Heart left ventricle (tissue), 16 donors: ENCODE data around the gene PLCD1. TPM values are rescaled to one million over a fixed set of nuclear protein-coding genes. Genes with fewer than 3 reads are reported as not detected.
A peak's percentile ranks its signal among the peaks of the same experiment; 100 is the strongest.

Experiments
- ATAC-seq, 4 donors: fragments of 200-7000 bp; cut with Tn5 transposase; one replicate each; pipeline ENCODE4 v1.9.1; 2020 to 2022; ENCODE audit warnings: moderate library complexity in 4 of 4, mild to moderate bottlenecking in 3 of 4, moderate number of reproducible peaks in 1 of 4
- DNase-seq, 5 donors: peaks; one replicate each; pipeline ENCODE4 v3.0.0-alpha.2; 2020
- H3K27ac ChIP-seq, 12 donors: fragments of 200-600 bp; sonication (generic) in 4 of 12; one replicate each; pipeline versions ENCODE4 v1.5.0 to v1.8.0; 2016 to 2022; ENCODE audit warnings: mild to moderate bottlenecking in 2 of 12
- H3K27me3 ChIP-seq, 9 donors: fragments of 200-600 bp; sonication (generic) in 2 of 9; one replicate each; pipeline versions ENCODE4 v1.5.1 to v1.8.0; 2016 to 2022; ENCODE audit warnings: mild to moderate bottlenecking in 3 of 9
- H3K36me3 ChIP-seq, 9 donors: fragments of 200-600 bp; sonication (generic) in 2 of 9; one replicate each; pipeline versions ENCODE4 v1.5.0 to v1.8.0; 2018 to 2022; ENCODE audit warnings: mild to moderate bottlenecking in 2 of 9
- H3K4me1 ChIP-seq, 12 donors: fragments of 200-600 bp; sonication (generic) in 4 of 12; one replicate each; pipeline versions ENCODE4 v1.5.0 to v1.8.0; 2016 to 2022; ENCODE audit warnings: mild to moderate bottlenecking in 3 of 12
- H3K4me3 ChIP-seq, 12 donors: fragments of 200-600 bp; sonication (generic) in 4 of 12; one replicate each; pipeline versions ENCODE4 v1.5.0 to v1.8.0; 2017 to 2022; ENCODE audit warnings: mild to moderate bottlenecking in 9 of 12, moderate library complexity in 4 of 12
- H3K9me3 ChIP-seq, 12 donors: fragments of 200-600 bp; sonication (generic) in 4 of 12; one replicate each; pipeline versions ENCODE4 v1.5.0 to v1.8.0; 2016 to 2022; ENCODE audit warnings: mild to moderate bottlenecking in 1 of 12
- CTCF ChIP-seq, 12 donors: fragments of 200-600 bp; sonication (generic) in 4 of 12; IDR thresholded peaks; one replicate each; pipeline versions ENCODE4 v1.5.0 to v1.8.0; 2018 to 2022; ENCODE audit warnings: antibody characterized with exemption in 12 of 12, mild to moderate bottlenecking in 5 of 12
- POLR2A ChIP-seq, 2 donors: fragments of 450-650 bp; IDR thresholded peaks; one replicate each; pipeline ENCODE4 v1.6.1; 2017; ENCODE audit warnings: antibody characterized with exemption in 2 of 2, mild to moderate bottlenecking in 2 of 2, moderate library complexity in 2 of 2
- WGBS, 4 donors: extraction: QIAGEN DNeasy Blood & Tissue Kit in 2 of 4; methylation state at CpG; one replicate each; pipeline versions ENCODE4 v1.1.5 to v1.1.7; 2013 to 2018; 5-methylcytosine and 5-hydroxymethylcytosine counted together
- intact Hi-C, 10 donors: fragments of 100-400 bp; cut with DNase I; formaldehyde crosslinking; loops; one replicate each; pipeline versions ENCODE4 v1.11.1 to v1.14.2; 2022
- polyA plus RNA-seq, 2 donors: library from polyadenylated mRNA; stranded (reverse); fragments of 200-250 nt; gene quantifications; one replicate each; pipeline ENCODE4 v1.2.3, GENCODE V29; 2013
- total RNA-seq, 9 donors: library from RNA; depleted of rRNA in 2 of 9; stranded (reverse); fragments of >200 nt in 2 of 9; fragmentation: NEBNext Ultra II Directional in 3 of 9; extraction: Animal tissue kit (Norgen Biotek cat#: 25700) in 3 of 9; gene quantifications; one replicate each; pipeline versions ENCODE4 v1.1.0 to v1.2.4, GENCODE V29; 2016 to 2023
- donor health status: ischemic (EF 13 %, LVEDD 7.1; RV severe dilation, severe dysfunction).
- donor health status: healthy with polysubstance abuse.
- donor health status: DM: no; HTN: yes; CAD: no.
- donor health status: DM: no; HTN: no; CAD: no.
- donor health status: ischemic (EF 25% LVEDD 6.9; RV normal size, moderate dysfunction).
- donor health status: ischemic (EF 25% LVEDD 5.7; RV mildly dilated, moderate dysfunction).
- donor health status: healthy.
- donor health status: DM: yes; HTN: yes; CAD: no.
- donor health status: ischemic (EF 35%, LVEDD 5.7; RV mildly dilated, moderate dysfunction).
- donor health status: nonischemic (EF 11% LVEDD 7.7; RV severe dilation, severe dysfunction).
- donor health status: DM: yes; HTN: yes; CAD: no.
- donor health status: PGD.
- donor health status: ischemic (EF 29% LVEDD 5.4; RV normal size, mild dysfunction).
- donor health status: nonischemic (EF 23%, LVEDD 6.1; RV moderate dilation, normal function).

The PLCD1 gene
- total and polyA plus RNA-seq, 11 donors: 8.1 to 14.9 (median 11.6) TPM

GRCh38 chr3:38006445-38006995 is 22.9 kb downstream of the PLCD1 start:
- DNase-seq: peak in 2 of 5 donors; percentile 26 to 28

GRCh38 chr3:38006031-38006430 is 23.4 kb downstream of the PLCD1 start:
- TF ChIP-seq CTCF (IDR thresholded peaks at IDR 0.05) (no peak), POLR2A (IDR thresholded peaks at IDR 0.05) (no peak)
- intact Hi-C loops: loop anchor here in 2 of 10 donors (10.0 kb wide), 3 partner anchors 109 to 469 kb away; no protein-coding TSS in a partner anchor
- peak overlapping the region in 4 of 12 donors; percentile 42 to 50 (median 48) for H3K4me3 ChIP-seq
- H3K4me1 ChIP-seq: peaks cover 0 to 20% (median 8%) of the 10 kb centered on the region in 12 donors
- 85 to 95% (median 92%) methylated on average over 5 of the region's 5 CpGs for WGBS, 4 donors
- no peaks in the 10 kb centered on the region for H3K9me3 ChIP-seq
- DNase-seq (peak in 2 of 5 donors; percentile 16 to 19), ATAC-seq (no peak)
- peaks cover 0 to 57% (median 32%) of the 10 kb centered on the region in 9 donors for H3K36me3 ChIP-seq
- H3K27me3 ChIP-seq: no peaks in the 10 kb centered on the region
- H3K27ac ChIP-seq: peak overlapping the region in 8 of 12 donors; percentile 5 to 86 (median 68)

More at GRCh38 chr3:38006445-38006995, 22.9 kb downstream of the PLCD1 start:
- H3K27me3 ChIP-seq: no peaks in the 10 kb centered on the region
- H3K9me3 ChIP-seq: no peaks in the 10 kb centered on the region
- TF ChIP-seq CTCF (IDR thresholded peaks at IDR 0.05) (no peak), POLR2A (IDR thresholded peaks at IDR 0.05) (no peak)
- peak overlapping the region in 3 of 12 donors; percentile 5 to 83 (median 68) for H3K27ac ChIP-seq
- intact Hi-C loops: loop anchor here in 2 of 10 donors (10.0 kb wide), 3 partner anchors 108 to 468 kb away; no protein-coding TSS in a partner anchor
- WGBS, 4 donors: 93 to 94% (median 94%) methylated on average over 15 to 16 of the region's 16 CpGs
- H3K4me1 ChIP-seq: peaks cover 0 to 20% (median 8%) of the 10 kb centered on the region in 12 donors
- ATAC-seq: no peak
- peaks cover 0 to 58% (median 36%) of the 10 kb centered on the region in 9 donors for H3K36me3 ChIP-seq
- H3K4me3 ChIP-seq: no peak overlapping the region

GRCh38 chr3:38005076-38006020 is 24.1 kb downstream of the PLCD1 start:
- Histone ChIP-seq H3K27me3 (no peaks in the 10 kb centered on the region), H3K4me3 (peak overlapping the region in 6 of 12 donors; percentile 36 to 57 (median 48)), H3K9me3 (no peaks in the 10 kb centered on the region), H3K27ac (peak overlapping the region in 8 of 12 donors; percentile 52 to 86 (median 68)), H3K36me3 (peaks cover 0 to 53% (median 32%) of the 10 kb centered on the region in 9 donors), H3K4me1 (peaks cover 0 to 20% (median 8%) of the 10 kb centered on the region in 12 donors)
- intact Hi-C loops: loop anchor here in 3 of 10 donors (2.0 to 10.0 kb wide), 4 partner anchors 35 to 469 kb away; no protein-coding TSS in a partner anchor
- 76 to 88% (median 81%) methylated on average over 14 to 15 of the region's 15 CpGs for WGBS, 4 donors
- DNase-seq (peak; percentile 64 to 85 (median 74)), ATAC-seq (peak; percentile 24 to 51 (median 46))
- TF ChIP-seq CTCF (IDR thresholded peaks at IDR 0.05) (no peak), POLR2A (IDR thresholded peaks at IDR 0.05) (no peak)
